ENCODE data around the gene GNMT. TPM values are rescaled to one million over a fixed set of nuclear protein-coding genes. Genes with fewer than 3 reads are reported as not detected.

GNMT gene
- total and polyA plus RNA-seq, 9 of the 15 experiments (the other 6 are each of a cell fraction or from before 2014, with no cell fraction given) = 0.11 to 0.29 (median 0.15) TPM; not detected in 6

DNA sequence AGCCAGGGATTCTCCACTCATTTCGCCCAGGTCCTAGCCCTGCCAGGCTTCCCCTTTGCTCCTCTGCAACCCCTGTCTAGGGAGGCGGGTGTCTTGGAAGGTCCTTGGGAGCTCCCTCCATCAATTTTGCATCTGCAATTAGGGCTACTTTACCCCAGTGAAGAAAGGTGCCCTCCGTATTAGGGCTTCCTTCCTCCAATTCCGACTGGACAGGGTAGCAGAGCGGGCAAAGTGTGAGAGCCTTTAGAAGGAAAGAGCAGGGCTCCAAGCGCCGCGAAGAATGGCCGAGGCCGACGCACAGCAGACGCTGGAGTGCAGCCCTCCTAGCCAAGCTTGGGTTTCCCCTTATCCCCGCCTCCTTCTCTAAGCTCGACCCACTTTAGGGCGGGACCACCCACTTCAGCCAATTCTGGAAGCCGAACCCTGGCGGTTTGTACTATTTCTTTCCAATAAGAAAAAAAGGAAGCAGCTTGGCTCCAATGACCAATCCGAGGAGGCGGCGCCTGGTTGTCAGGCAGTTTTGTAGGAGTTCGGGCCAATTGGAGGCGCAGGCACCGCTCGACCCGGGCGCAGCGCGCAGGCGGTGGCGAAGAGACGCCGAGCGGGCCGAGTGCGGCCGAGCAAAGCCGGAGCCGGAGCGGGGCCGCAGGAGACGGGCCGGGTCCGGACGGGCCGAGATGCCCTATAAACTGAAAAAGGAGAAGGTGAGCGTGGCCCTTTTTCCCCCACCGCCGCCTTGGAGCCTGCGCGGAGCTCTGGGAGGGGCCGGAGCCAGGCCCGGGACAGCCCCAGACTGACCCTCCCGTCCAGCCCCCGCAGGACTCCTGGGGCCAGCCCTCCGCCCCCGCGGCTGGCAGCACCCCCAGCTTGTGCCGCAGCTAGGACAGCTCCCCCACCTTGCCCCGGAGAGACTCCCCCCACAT is 23.7 kb downstream of the GNMT start, which contains the start of gene PPP2R5D (continued):
- TF ChIP-seq, protein P1, sequence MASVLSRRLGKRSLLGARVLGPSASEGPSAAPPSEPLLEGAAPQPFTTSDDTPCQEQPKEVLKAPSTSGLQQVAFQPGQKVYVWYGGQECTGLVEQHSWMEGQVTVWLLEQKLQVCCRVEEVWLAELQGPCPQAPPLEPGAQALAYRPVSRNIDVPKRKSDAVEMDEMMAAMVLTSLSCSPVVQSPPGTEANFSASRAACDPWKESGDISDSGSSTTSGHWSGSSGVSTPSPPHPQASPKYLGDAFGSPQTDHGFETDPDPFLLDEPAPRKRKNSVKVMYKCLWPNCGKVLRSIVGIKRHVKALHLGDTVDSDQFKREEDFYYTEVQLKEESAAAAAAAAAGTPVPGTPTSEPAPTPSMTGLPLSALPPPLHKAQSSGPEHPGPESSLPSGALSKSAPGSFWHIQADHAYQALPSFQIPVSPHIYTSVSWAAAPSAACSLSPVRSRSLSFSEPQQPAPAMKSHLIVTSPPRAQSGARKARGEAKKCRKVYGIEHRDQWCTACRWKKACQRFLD (CRISPR knock-in tag; IDR thresholded peaks at IDR 0.05) = 0 out of 2 replicates have a peak, but pooled peaks have one; percentile 32
- TF ChIP-seq RAD21 (CRISPR knock-in tag; conservative IDR thresholded peaks at IDR 0.05 in 1 of 2, IDR thresholded peaks at IDR 0.05 in 1 of 2) = no peak
- TF ChIP-seq, protein P2, sequence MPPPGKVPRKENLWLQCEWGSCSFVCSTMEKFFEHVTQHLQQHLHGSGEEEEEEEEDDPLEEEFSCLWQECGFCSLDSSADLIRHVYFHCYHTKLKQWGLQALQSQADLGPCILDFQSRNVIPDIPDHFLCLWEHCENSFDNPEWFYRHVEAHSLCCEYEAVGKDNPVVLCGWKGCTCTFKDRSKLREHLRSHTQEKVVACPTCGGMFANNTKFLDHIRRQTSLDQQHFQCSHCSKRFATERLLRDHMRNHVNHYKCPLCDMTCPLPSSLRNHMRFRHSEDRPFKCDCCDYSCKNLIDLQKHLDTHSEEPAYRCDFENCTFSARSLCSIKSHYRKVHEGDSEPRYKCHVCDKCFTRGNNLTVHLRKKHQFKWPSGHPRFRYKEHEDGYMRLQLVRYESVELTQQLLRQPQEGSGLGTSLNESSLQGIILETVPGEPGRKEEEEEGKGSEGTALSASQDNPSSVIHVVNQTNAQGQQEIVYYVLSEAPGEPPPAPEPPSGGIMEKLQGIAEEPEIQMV (tag; conservative IDR thresholded peaks at IDR 0.05; ENCODE audit: low read depth) = no peak
- TF ChIP-seq, protein P3, sequence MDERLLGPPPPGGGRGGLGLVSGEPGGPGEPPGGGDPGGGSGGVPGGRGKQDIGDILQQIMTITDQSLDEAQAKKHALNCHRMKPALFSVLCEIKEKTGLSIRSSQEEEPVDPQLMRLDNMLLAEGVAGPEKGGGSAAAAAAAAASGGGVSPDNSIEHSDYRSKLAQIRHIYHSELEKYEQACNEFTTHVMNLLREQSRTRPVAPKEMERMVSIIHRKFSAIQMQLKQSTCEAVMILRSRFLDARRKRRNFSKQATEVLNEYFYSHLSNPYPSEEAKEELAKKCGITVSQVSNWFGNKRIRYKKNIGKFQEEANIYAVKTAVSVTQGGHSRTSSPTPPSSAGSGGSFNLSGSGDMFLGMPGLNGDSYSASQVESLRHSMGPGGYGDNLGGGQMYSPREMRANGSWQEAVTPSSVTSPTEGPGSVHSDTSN (CRISPR knock-in tag; IDR thresholded peaks at IDR 0.05; ENCODE audit: low read depth) = no peak
- TF ChIP-seq, protein P3 (tag; conservative IDR thresholded peaks at IDR 0.05; ENCODE audit: low read depth) = no peak
- no peak for TF ChIP-seq CBFA2T2 (conservative IDR thresholded peaks at IDR 0.05)
- TF ChIP-seq ZNF263 (CRISPR knock-in tag; IDR thresholded peaks at IDR 0.05; ENCODE audit: borderline replicate concordance) = no peak
- no peak for TF ChIP-seq PHTF2 (CRISPR knock-in tag; IDR thresholded peaks at IDR 0.05)
- no peak; the same call in 1 of the 2 replicates for TF ChIP-seq EP400 (IDR thresholded peaks at IDR 0.05)
- no peak for TF ChIP-seq ZNF143 (CRISPR knock-in tag; IDR thresholded peaks at IDR 0.05)
- TF ChIP-seq, protein P4, sequence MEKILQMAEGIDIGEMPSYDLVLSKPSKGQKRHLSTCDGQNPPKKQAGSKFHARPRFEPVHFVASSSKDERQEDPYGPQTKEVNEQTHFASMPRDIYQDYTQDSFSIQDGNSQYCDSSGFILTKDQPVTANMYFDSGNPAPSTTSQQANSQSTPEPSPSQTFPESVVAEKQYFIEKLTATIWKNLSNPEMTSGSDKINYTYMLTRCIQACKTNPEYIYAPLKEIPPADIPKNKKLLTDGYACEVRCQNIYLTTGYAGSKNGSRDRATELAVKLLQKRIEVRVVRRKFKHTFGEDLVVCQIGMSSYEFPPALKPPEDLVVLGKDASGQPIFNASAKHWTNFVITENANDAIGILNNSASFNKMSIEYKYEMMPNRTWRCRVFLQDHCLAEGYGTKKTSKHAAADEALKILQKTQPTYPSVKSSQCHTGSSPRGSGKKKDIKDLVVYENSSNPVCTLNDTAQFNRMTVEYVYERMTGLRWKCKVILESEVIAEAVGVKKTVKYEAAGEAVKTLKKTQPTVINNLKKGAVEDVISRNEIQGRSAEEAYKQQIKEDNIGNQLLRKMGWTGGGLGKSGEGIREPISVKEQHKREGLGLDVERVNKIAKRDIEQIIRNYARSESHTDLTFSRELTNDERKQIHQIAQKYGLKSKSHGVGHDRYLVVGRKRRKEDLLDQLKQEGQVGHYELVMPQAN (IDR thresholded peaks at IDR 0.05; ENCODE audit: borderline replicate concordance) = no peak
- TF ChIP-seq CBX2 (IDR thresholded peaks at IDR 0.05; ENCODE audit: insufficient read depth, low read length, poor library complexity, severe bottlenecking) = no peak
- TF ChIP-seq NELFE (IDR thresholded peaks at IDR 0.05; ENCODE audit: insufficient read depth, insufficient read length) = no peak
- no peak for TF ChIP-seq ESRRB (CRISPR knock-in tag; IDR thresholded peaks at IDR 0.05; ENCODE audit: borderline replicate concordance)
- TF ChIP-seq, protein P5, sequence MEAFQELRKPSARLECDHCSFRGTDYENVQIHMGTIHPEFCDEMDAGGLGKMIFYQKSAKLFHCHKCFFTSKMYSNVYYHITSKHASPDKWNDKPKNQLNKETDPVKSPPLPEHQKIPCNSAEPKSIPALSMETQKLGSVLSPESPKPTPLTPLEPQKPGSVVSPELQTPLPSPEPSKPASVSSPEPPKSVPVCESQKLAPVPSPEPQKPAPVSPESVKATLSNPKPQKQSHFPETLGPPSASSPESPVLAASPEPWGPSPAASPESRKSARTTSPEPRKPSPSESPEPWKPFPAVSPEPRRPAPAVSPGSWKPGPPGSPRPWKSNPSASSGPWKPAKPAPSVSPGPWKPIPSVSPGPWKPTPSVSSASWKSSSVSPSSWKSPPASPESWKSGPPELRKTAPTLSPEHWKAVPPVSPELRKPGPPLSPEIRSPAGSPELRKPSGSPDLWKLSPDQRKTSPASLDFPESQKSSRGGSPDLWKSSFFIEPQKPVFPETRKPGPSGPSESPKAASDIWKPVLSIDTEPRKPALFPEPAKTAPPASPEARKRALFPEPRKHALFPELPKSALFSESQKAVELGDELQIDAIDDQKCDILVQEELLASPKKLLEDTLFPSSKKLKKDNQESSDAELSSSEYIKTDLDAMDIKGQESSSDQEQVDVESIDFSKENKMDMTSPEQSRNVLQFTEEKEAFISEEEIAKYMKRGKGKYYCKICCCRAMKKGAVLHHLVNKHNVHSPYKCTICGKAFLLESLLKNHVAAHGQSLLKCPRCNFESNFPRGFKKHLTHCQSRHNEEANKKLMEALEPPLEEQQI (IDR thresholded peaks at IDR 0.05) = no peak

All from K562 (cell line).